ENCODE measurements around the gene PDK1.
"Not testable (repeated sequence)": the region's sequence is repeated elsewhere in the genome, so short reads cannot be mapped to it uniquely, and the experiment has no call there.

PDK1 gene

DNA sequence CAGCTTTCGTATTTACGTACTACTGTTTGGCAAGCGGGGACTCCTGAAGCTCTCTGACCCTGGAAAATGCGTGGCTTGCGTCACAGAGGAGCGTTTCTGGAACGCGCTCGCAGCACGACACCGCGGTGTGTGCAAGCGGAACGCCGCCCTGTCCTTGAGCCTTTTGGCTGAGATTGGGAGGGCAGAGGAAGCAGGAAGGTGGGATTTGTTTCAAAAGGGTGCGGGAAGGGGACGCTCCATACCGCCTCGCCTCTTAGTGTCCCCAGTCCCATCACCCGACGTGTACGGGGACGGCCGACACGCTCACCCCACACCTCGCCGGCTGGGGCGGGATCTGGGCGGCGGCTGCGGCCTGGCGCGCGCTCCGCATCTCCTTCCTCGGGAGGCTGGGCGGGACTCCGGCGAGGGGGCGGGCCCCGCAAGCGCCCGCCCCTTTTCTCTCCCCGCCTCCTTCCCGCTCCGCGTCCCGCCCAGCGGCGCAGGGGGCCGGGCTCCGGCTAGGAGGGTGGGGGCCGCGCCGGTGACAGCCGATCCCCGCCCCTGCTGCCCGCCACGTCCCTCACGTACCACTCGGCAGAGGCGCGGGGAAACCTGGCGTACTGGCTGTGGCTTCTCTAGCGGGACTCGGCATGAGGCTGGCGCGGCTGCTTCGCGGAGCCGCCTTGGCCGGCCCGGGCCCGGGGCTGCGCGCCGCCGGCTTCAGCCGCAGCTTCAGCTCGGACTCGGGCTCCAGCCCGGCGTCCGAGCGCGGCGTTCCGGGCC is at the start of gene PDK1:
TSS of gene PDK1 (plus strand) at position 569 of the 762 bp plus-strand sequence. CDS start at position 630, 61 bp downstream.
- FAIRE-seq (peak; percentile 81), DNase-seq (ENCODE audit: extremely low spot score, insufficient read length, low read depth) (peak; percentile 90)

GRCh38 chr2:172507199-172507598 is 48.7 kb upstream of the PDK1 start:
- no peak for FAIRE-seq
- DNase-seq (ENCODE audit: extremely low spot score, insufficient read length, low read depth): no peak

DNA sequence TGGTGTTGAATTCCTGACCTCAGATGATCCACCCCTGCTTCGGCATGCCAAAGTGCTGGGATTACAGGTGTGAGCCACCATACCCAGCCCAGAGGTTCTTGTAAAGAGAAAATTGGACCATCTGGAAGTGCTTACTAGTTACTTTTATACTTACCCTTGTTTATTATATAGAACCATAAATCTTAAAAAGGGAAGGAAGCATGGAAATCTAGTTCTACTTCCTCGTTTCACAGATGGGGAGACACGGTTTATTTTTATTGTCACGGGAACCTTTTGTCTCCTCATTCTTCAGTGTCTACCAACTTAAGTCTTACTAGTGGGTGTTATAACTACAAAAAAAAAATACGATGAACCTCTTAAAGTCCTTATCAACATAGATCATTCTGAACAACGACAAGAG is 45.8 kb upstream of the PDK1 start:
- no peak for FAIRE-seq
- no peak for DNase-seq (ENCODE audit: extremely low spot score, insufficient read length, low read depth)

DNA sequence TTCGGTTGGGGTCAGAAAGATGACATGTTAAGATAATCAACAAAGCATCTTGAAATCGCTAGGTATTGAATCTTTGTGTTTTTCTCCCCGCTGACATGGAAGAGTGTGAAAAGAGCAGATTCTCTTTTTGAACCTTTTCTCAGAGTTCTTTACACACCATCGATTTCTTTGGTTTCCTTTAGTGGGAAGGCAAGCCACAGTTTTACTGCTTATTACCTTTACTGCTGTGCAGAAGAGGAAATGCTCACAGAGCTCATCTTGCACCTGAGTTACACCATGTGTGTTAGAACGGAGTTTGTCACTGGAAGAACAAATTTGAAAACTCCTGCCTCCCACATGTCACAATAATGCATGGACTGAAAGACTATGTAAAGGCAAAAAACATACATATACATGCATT is 45.3 kb upstream of the PDK1 start:
- no peak for DNase-seq (ENCODE audit: extremely low spot score, insufficient read length, low read depth)
- no peak for FAIRE-seq

GRCh38 chr2:172512810-172513523 is 42.9 kb upstream of the PDK1 start:
- no peak for DNase-seq (ENCODE audit: extremely low spot score, insufficient read length, low read depth)
- no peak for FAIRE-seq

- DNase-seq (ENCODE audit: extremely low spot score, insufficient read length, low read depth) (no peak), FAIRE-seq (no peak)
Measured at GRCh38 chr2:172513524-172513900, 42.4 kb upstream of the PDK1 start.

- FAIRE-seq (no peak), DNase-seq (ENCODE audit: extremely low spot score, insufficient read length, low read depth) (no peak)
Measured at GRCh38 chr2:172513935-172514586, 41.8 kb upstream of the PDK1 start.

GRCh38 chr2:172516299-172516698 is 39.6 kb upstream of the PDK1 start:
- no peak for DNase-seq (ENCODE audit: extremely low spot score, insufficient read length, low read depth)
- no peak for FAIRE-seq

- DNase-seq (ENCODE audit: extremely low spot score, insufficient read length, low read depth) (no peak), FAIRE-seq (no peak)
Measured at GRCh38 chr2:172518995-172519394, 36.9 kb upstream of the PDK1 start.

- FAIRE-seq (no peak), DNase-seq (ENCODE audit: extremely low spot score, insufficient read length, low read depth) (no peak)
Measured at GRCh38 chr2:172525601-172526000, 30.3 kb upstream of the PDK1 start.

- FAIRE-seq: no peak
Measured at GRCh38 chr2:172531309-172531708, 24.6 kb upstream of the PDK1 start.

DNA sequence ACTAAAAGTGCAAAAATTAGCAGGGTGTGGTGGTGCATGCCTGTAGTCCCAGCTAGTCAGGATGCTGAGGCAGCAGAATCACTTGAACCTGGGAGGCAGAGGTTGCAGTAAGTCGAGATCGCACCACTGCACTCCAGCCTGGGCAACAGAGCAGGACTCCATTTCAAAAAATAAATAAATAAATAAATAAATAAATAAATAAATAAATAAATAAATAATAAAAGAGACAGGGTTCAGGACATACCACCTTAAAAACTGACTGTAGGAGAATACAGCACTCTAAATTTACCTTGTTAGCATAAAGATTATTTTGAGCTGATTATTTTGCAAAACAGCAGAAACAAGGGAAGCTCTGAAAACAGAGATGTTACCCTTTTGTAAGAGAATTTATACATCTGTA is 23.4 kb upstream of the PDK1 start:
- not testable (repeated sequence) for FAIRE-seq; DNase-seq (ENCODE audit: extremely low spot score, insufficient read length, low read depth)

More at GRCh38 chr2:172531309-172531708, 24.6 kb upstream of the PDK1 start:
- DNase-seq (ENCODE audit: extremely low spot score, insufficient read length, low read depth): no peak

GRCh38 chr2:172533687-172534086 is 22.2 kb upstream of the PDK1 start:
- DNase-seq (ENCODE audit: extremely low spot score, insufficient read length, low read depth) (no peak), FAIRE-seq (no peak)

GRCh38 chr2:172535119-172535518 is 20.8 kb upstream of the PDK1 start:
- FAIRE-seq (no peak), DNase-seq (ENCODE audit: extremely low spot score, insufficient read length, low read depth) (no peak)

- not testable (repeated sequence) for FAIRE-seq; DNase-seq (ENCODE audit: extremely low spot score, insufficient read length, low read depth)
Measured at GRCh38 chr2:172537851-172538250, 18.0 kb upstream of the PDK1 start.

DNA sequence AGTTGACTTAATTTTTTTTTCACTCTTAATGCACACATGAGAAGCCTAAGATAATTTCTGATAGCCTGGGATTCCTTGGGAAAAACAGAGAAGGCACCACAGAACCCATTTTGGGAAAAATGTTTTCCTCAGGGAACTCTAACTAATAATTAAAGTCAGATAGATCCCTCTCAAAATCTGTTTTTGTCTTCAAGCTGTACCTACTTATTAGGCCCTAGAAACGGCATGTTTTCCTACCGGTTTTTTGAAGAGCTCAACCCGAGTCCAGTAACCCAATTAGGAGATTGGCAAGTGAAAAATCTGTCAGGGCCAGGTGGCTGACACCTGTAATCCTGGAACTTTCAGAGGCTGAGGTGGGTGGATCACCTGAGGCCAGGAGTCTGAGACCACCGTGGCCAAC is 16.1 kb upstream of the PDK1 start:
- DNase-seq (ENCODE audit: extremely low spot score, insufficient read length, low read depth) (no peak), FAIRE-seq (no peak)

DNA sequence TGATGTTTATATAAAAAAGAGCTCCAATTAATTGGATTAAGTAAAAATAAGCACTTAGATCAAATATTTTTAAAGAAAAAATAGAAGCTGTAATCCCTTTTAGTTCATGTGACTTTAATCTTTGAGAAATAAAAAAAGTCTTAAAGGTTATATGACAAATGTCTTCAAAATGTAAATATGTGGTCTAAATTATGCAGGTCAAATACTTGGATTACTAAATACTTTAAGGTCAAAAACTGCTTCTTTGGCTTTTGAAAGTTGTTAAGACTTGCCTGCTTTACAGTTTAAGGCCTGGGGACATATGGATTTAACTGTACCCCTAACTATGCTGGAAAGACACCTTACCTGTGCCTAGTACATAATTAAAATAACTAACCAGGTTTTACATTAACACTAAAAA is 15.5 kb upstream of the PDK1 start:
- FAIRE-seq (no peak), DNase-seq (ENCODE audit: extremely low spot score, insufficient read length, low read depth) (no peak)

DNA sequence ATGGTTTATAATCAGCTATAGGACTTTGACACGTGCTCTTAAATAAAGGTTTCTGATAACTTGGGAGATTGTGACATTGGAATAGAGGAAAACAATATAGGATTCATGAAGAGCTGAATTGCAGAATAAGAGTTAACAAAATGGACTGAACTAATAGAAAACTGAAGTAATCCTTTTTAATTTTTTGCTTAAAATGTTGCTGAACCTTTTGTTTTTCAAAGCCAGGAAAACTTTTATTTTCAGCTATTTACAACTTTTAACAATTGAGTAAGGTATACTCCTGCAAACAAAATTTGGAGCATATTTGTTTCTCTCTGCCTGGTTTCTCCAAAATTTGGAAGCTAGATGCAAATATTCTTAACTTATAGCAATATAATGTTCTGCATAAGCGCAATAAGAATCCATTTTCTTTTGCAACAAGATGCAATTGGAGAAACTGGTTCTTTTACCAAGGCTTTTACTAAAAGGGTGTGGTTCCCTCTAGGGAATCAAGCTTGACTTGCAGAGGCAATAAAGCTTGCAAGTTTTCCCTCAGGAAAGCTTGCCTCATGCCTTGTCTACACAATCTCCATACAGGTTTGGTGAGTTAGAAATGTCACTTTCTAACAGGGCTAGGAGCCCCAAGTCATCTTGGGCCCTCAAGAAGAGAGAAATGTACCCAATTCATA is 10.3 kb upstream of the PDK1 start:
- DNase-seq (ENCODE audit: extremely low spot score, insufficient read length, low read depth) (no peak), FAIRE-seq (no peak)

- DNase-seq (ENCODE audit: extremely low spot score, insufficient read length, low read depth): no peak
- FAIRE-seq: no peak
Measured at GRCh38 chr2:172549131-172549530, 6.8 kb upstream of the PDK1 start.

DNA sequence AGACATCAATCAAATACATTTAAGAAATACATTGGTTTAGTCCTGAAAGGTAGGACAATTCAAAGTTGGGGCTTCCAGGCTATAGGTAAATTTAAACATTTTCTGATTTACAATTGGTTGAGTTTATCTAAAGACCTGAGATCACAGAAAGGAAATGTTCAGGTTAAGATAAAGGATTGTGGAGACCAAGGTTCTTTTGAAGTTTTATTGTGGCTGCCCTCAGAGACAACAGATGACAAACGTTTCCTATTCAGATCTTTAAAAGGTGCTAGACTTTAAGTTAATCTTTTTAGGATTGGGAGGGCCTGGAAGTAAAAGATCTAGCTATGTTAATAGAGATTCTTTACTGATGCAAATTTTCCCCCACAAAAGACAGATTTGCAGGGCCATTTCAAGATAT is 6.1 kb upstream of the PDK1 start:
- not testable (repeated sequence) for DNase-seq (ENCODE audit: extremely low spot score, insufficient read length, low read depth); FAIRE-seq

Measured in GM18507 (cell line).